HepG2 (cell line): ENCODE results near the gene HLA-DPB1. TPM values are rescaled to one million over a fixed set of nuclear protein-coding genes. Genes with fewer than 3 reads are reported as not detected.

Source experiments
- ARNT ChIP-seq: fragments of 450-650 bp; IDR thresholded peaks from 2 replicates; pipeline ENCODE4 v1.6.1; 2017
- ATF2 ChIP-seq: sonication (generic); formaldehyde crosslinking; IDR thresholded peaks from 2 replicates; pipeline ENCODE4 v1.4.0; 2020; ENCODE audit warnings: missing genetic modification reagents
- BRCA1 ChIP-seq: sonication (generic); formaldehyde crosslinking; IDR thresholded peaks from 2 replicates; pipeline ENCODE4 v1.4.0; 2020; ENCODE audit warnings: missing genetic modification reagents
- CTCF ChIP-seq: sonication (generic); formaldehyde crosslinking; IDR thresholded peaks from 2 replicates; pipeline ENCODE4 v1.5.0; 2020; ENCODE audit warnings: mild to moderate bottlenecking, missing genetic modification reagents, moderate library complexity
- HNF1B ChIP-seq: sonication (generic); formaldehyde crosslinking; IDR thresholded peaks from 2 replicates; pipeline ENCODE4 v1.5.1; 2020; ENCODE audit warnings: mild to moderate bottlenecking, moderate library complexity, missing genetic modification reagents
- LCORL ChIP-seq, 2 experiments: fragments of 450-650 bp in 1 of 2; sonication (generic) in 1 of 2; formaldehyde crosslinking in 1 of 2; IDR thresholded peaks; 2 replicates each; pipeline versions ENCODE4 v1.5.0 to v1.6.1; 2017 to 2020; ENCODE audit warnings: antibody characterized with exemption in 1 of 2, missing genetic modification reagents in 1 of 2
- NAIF1 ChIP-seq: sonication (generic); formaldehyde crosslinking; IDR thresholded peaks from 2 replicates; pipeline ENCODE4 v1.5.0; 2020; ENCODE audit warnings: mild to moderate bottlenecking, missing genetic modification reagents, borderline replicate concordance
- PCBP2 ChIP-seq: fragments of 200-400 bp; formaldehyde crosslinking; optimal IDR thresholded peaks from 2 replicates; pipeline ENCODE3; 2018; ENCODE audit warnings: low read length, low read depth; ENCODE audit not compliant: poor library complexity, severe bottlenecking
- XRCC5 ChIP-seq: fragments of 200-400 bp; formaldehyde crosslinking; optimal IDR thresholded peaks from 2 replicates; pipeline ENCODE3; 2017; ENCODE audit warnings: mild to moderate bottlenecking, low read length
- ZHX2 ChIP-seq, 2 experiments: sonication (generic) in 1 of 2; formaldehyde crosslinking in 1 of 2; IDR thresholded peaks; 2 replicates each; pipeline versions ENCODE4 v1.6.1 to v1.9.0; 2014 to 2022; ENCODE audit warnings: antibody characterized with exemption in 1 of 2, borderline replicate concordance in 1 of 2, inconsistent platforms in 1 of 2, low read depth in 1 of 2, missing genetic modification reagents in 1 of 2
- ZNF234 ChIP-seq: sonication (generic); formaldehyde crosslinking; conservative IDR thresholded peaks from 2 replicates; pipeline ENCODE4 v1.5.1; 2020; ENCODE audit warnings: mild to moderate bottlenecking, missing genetic modification reagents
- ZNF34 ChIP-seq: sonication (generic); formaldehyde crosslinking; IDR thresholded peaks from 2 replicates; pipeline ENCODE4 v1.4.0; 2020; ENCODE audit warnings: mild to moderate bottlenecking, missing genetic modification reagents, borderline replicate concordance
- ZNF510 ChIP-seq: sonication (generic); formaldehyde crosslinking; IDR thresholded peaks from 2 replicates; pipeline ENCODE4 v1.4.0; 2020; ENCODE audit warnings: low read depth, mild to moderate bottlenecking, missing genetic modification reagents
- ZNF605 ChIP-seq: sonication (generic); formaldehyde crosslinking; IDR thresholded peaks from 2 replicates; pipeline ENCODE4 v1.8.0; 2022; ENCODE audit warnings: mild to moderate bottlenecking, missing genetic modification reagents
- ZNF878 ChIP-seq: sonication (generic); formaldehyde crosslinking; IDR thresholded peaks from 2 replicates; pipeline ENCODE4 v1.8.1; 2023; ENCODE audit warnings: mild to moderate bottlenecking, missing genetic modification reagents, moderate library complexity
- polyA plus RNA-seq, 8 experiments: library from polyadenylated mRNA; depleted of rRNA in 3 of 8; stranded (reverse) in 7 of 8; unstranded in 1 of 8; fragments of >200 nt; fragmentation: Illumina TruSeq in 4 of 8; extraction: Trizol in 4 of 8; gene quantifications; 2 replicates each; pipeline versions ENCODE4 v1.2.1 to v1.2.3, GENCODE V29; 2011 to 2016; ENCODE audit warnings: low read depth in 4 of 8, missing spikeins in 1 of 8, mixed read lengths in 1 of 8; ENCODE audit not compliant: insufficient read depth in 1 of 8
- total RNA-seq, 5 experiments: library from RNA; depleted of rRNA; stranded (reverse); fragments of >200 nt; fragmentation: Illumina TruSeq; extraction: Trizol; gene quantifications; 2 replicates each; pipeline ENCODE4 v1.2.3, GENCODE V29; 2016; ENCODE audit warnings: low read depth in 1 of 5

The HLA-DPB1 gene
- total and polyA plus RNA-seq, 2 of the 13 experiments (the other 11 are each of a cell fraction or from before 2014, with no cell fraction given) = not detected

GRCh38 chr6:33126101-33126714, 50.4 kb downstream of the HLA-DPB1 start (continued):
- TF ChIP-seq ZHX2 (IDR thresholded peaks at IDR 0.05; ENCODE audit: low read depth) (no peak), ZHX2 (CRISPR knock-in tag; IDR thresholded peaks at IDR 0.05; ENCODE audit: borderline replicate concordance) (no peak), ATF2 (CRISPR knock-in tag) (no peak), NAIF1 (CRISPR knock-in tag) (no peak), ARNT (no peak), XRCC5 (peak; percentile 21), BRCA1 (CRISPR knock-in tag) (no peak), ZNF605 (CRISPR knock-in tag) (no peak), PCBP2 (no peak), ZNF234 (no peak), HNF1B (CRISPR knock-in tag) (no peak), ZNF878 (CRISPR knock-in tag) (no peak), ZNF34 (CRISPR knock-in tag) (no peak), CTCF (CRISPR knock-in tag) (peak; percentile 68), LCORL (IDR thresholded peaks at IDR 0.05) (no peak), LCORL (CRISPR knock-in tag; IDR thresholded peaks at IDR 0.05) (no peak), ZNF510 (CRISPR knock-in tag) (no peak)
